Naive thymus-derived CD8-positive, alpha-beta T cell (primary cell): ENCODE measurements around the gene VPS8. TPM values are rescaled to one million over a fixed set of nuclear protein-coding genes. Genes with fewer than 3 reads are reported as not detected.

Experiments used
- ATAC-seq, 2 donors: fragments of 150-1000 bp; cut with Tn5 transposase in 1 of 2; sonication (Bioruptor Pico), chemical (Tn5 transposase) in 1 of 2; 1 replicate in 1 of 2; 2 replicates in 1 of 2; pipeline ENCODE4 v1.10.0; 2021; ENCODE audit warnings: mild to moderate bottlenecking in 2 of 2, moderate library complexity in 2 of 2
- POLR2A ChIA-PET: fragments of 350-600 bp; sonication (Branson Sonifier 250); formaldehyde crosslinking; loops from one replicate; lab custom pipeline; 2021; ENCODE audit warnings: antibody characterized with exemption; lab: Charles Lee
- DNase-seq, 10 donors: peaks; one replicate each; pipeline versions ENCODE4 v3.0.0 to v3.0.0-alpha.2; 2020 to 2022
- H3K27ac Mint-ChIP-seq, 10 donors: one replicate each; pipeline ENCODE4 v1.8.0; 2020 to 2022; ENCODE audit warnings: mild to moderate bottlenecking in 10 of 10, mixed read lengths in 10 of 10, moderate library complexity in 4 of 10, inconsistent platforms in 1 of 10
- H3K27me3 Mint-ChIP-seq, 5 donors: one replicate each; pipeline ENCODE4 v1.8.0; 2021 to 2022; ENCODE audit warnings: mixed read lengths in 5 of 5
- H3K36me3 Mint-ChIP-seq, 3 donors: one replicate each; pipeline ENCODE4 v1.8.0; 2020 to 2022; ENCODE audit warnings: mixed read lengths in 3 of 3, mild to moderate bottlenecking in 2 of 3, inconsistent platforms in 1 of 3
- H3K4me1 Mint-ChIP-seq, 4 donors: one replicate each; pipeline ENCODE4 v1.8.0; 2021 to 2022; ENCODE audit warnings: mixed read lengths in 4 of 4
- H3K4me3 Mint-ChIP-seq, 10 donors: one replicate each; pipeline ENCODE4 v1.8.0; 2020 to 2022; ENCODE audit warnings: mild to moderate bottlenecking in 10 of 10, mixed read lengths in 10 of 10, moderate library complexity in 6 of 10, inconsistent platforms in 1 of 10
- H3K9me3 Mint-ChIP-seq, 9 donors: one replicate each; pipeline ENCODE4 v1.8.0; 2020 to 2022; ENCODE audit warnings: mixed read lengths in 9 of 9, mild to moderate bottlenecking in 3 of 9, inconsistent platforms in 1 of 9, moderate library complexity in 1 of 9
- polyA plus RNA-seq, 3 donors: library from polyadenylated mRNA; unstranded; fragments of 300-500 nt; fragmentation: Illumina TruSeq; gene quantifications; one replicate each; pipeline ENCODE4 v1.2.3, GENCODE V29; 2021
- total RNA-seq, 8 experiments: library from RNA in 2 of 8; stranded (reverse) in 2 of 8; gene quantifications; one replicate each; pipeline ENCODE4 v1.2.3 and lab custom pipeline; 2021 to 2026

Gene VPS8
- total and polyA plus RNA-seq, 5 experiments from 2014 or later: 19.0 to 105 (median 30.8) TPM

- Mint-ChIP-seq H3K36me3 (peaks cover 0 to 38% (median 2%) of the 10 kb centered on the region in 3 donors), H3K27me3 (peaks cover 0 to 2% (median 0%) of the 10 kb centered on the region in 5 donors), H3K27ac (no peak overlapping the region), H3K9me3 (peaks cover 10 to 63% (median 35%) of the 10 kb centered on the region in 9 donors), H3K4me3 (no peak overlapping the region), H3K4me1 (peaks cover 0 to 5% (median 0%) of the 10 kb centered on the region in 4 donors)
- ATAC-seq (no peak), DNase-seq (no peak)
- POLR2A ChIA-PET: no interaction called here
Measured at GRCh38 chr3:185062191-185062590, 250.2 kb downstream of the VPS8 start.

- ATAC-seq: no peak
- Mint-ChIP-seq H3K27me3 (peaks cover 0 to 2% (median 0%) of the 10 kb centered on the region in 5 donors), H3K36me3 (peaks cover 0 to 31% (median 2%) of the 10 kb centered on the region in 3 donors), H3K27ac (no peak overlapping the region), H3K9me3 (peaks cover 10 to 50% (median 23%) of the 10 kb centered on the region in 9 donors), H3K4me3 (no peak overlapping the region), H3K4me1 (peaks cover 0 to 5% (median 0%) of the 10 kb centered on the region in 4 donors)
- POLR2A ChIA-PET: no interaction called here
- DNase-seq: no peak
Measured at GRCh38 chr3:185063431-185063830, 251.5 kb downstream of the VPS8 start.

- ATAC-seq (no peak), DNase-seq (no peak)
- Mint-ChIP-seq H3K36me3 (peaks cover 0 to 17% (median 0%) of the 10 kb centered on the region in 3 donors), H3K27ac (no peak overlapping the region), H3K9me3 (peaks cover 0 to 34% (median 10%) of the 10 kb centered on the region in 9 donors), H3K4me1 (peaks cover 0 to 4% (median 0%) of the 10 kb centered on the region in 4 donors), H3K4me3 (no peak overlapping the region), H3K27me3 (peaks cover 0 to 2% (median 0%) of the 10 kb centered on the region in 5 donors)
- POLR2A ChIA-PET: no interaction called here
Measured at GRCh38 chr3:185065059-185065458, 253.1 kb downstream of the VPS8 start.

- DNase-seq: no peak
- H3K27me3 Mint-ChIP-seq: peaks cover 0 to 2% (median 0%) of the 10 kb centered on the region in 5 donors
- peaks cover 0 to 9% (median 0%) of the 10 kb centered on the region in 3 donors for H3K36me3 Mint-ChIP-seq
- no peaks in the 10 kb centered on the region for H3K4me1 Mint-ChIP-seq
- H3K4me3 Mint-ChIP-seq: no peak overlapping the region
- peaks cover 0 to 24% (median 3%) of the 10 kb centered on the region in 9 donors for H3K9me3 Mint-ChIP-seq
- POLR2A ChIA-PET: no interaction called here
- H3K27ac Mint-ChIP-seq: peak overlapping the region in 1 of 10 donors; percentile 11
- ATAC-seq: no peak
Measured at GRCh38 chr3:185066251-185066650, 254.3 kb downstream of the VPS8 start.

- peaks cover 0 to 5% (median 0%) of the 10 kb centered on the region in 3 donors for H3K36me3 Mint-ChIP-seq
- DNase-seq: no peak
- H3K27ac Mint-ChIP-seq: no peak overlapping the region
- H3K9me3 Mint-ChIP-seq: peaks cover 0 to 17% (median 1%) of the 10 kb centered on the region in 9 donors
- no peak overlapping the region for H3K4me3 Mint-ChIP-seq
- POLR2A ChIA-PET: no interaction called here
- H3K27me3 Mint-ChIP-seq: peaks cover 0 to 2% (median 0%) of the 10 kb centered on the region in 5 donors
- no peak for ATAC-seq
- H3K4me1 Mint-ChIP-seq: no peaks in the 10 kb centered on the region
Measured at GRCh38 chr3:185067173-185067572, 255.2 kb downstream of the VPS8 start.

GRCh38 chr3:185069037-185070030 is 257.4 kb downstream of the VPS8 start:
- peaks cover 0 to 3% (median 0%) of the 10 kb centered on the region in 9 donors for H3K9me3 Mint-ChIP-seq
- H3K4me3 Mint-ChIP-seq: no peak overlapping the region
- no peaks in the 10 kb centered on the region for H3K4me1 Mint-ChIP-seq
- H3K36me3 Mint-ChIP-seq: no peaks in the 10 kb centered on the region
- H3K27me3 Mint-ChIP-seq: peaks cover 0 to 5% (median 1%) of the 10 kb centered on the region in 5 donors
- DNase-seq: no peak
- no peak overlapping the region for H3K27ac Mint-ChIP-seq
- POLR2A ChIA-PET: no interaction called here
- ATAC-seq: no peak

- no peak for DNase-seq
- Mint-ChIP-seq H3K4me1 (no peaks in the 10 kb centered on the region), H3K4me3 (no peak overlapping the region), H3K36me3 (no peaks in the 10 kb centered on the region), H3K27me3 (peaks cover 0 to 11% (median 3%) of the 10 kb centered on the region in 5 donors), H3K27ac (no peak overlapping the region), H3K9me3 (no peaks in the 10 kb centered on the region)
- ATAC-seq: no peak
- POLR2A ChIA-PET: no interaction called here
Measured at GRCh38 chr3:185070491-185071286, 258.7 kb downstream of the VPS8 start.

- Mint-ChIP-seq H3K36me3 (no peaks in the 10 kb centered on the region), H3K9me3 (no peaks in the 10 kb centered on the region)
- no peak for ATAC-seq
Measured at GRCh38 chr3:185071287-185071800, 259.4 kb downstream of the VPS8 start.

GRCh38 chr3:185075547-185075946 is 263.6 kb downstream of the VPS8 start:
- POLR2A ChIA-PET: no interaction called here
- DNase-seq (no peak), ATAC-seq (no peak)
- Mint-ChIP-seq H3K36me3 (no peaks in the 10 kb centered on the region), H3K9me3 (no peaks in the 10 kb centered on the region), H3K4me3 (no peak overlapping the region), H3K27ac (no peak overlapping the region), H3K27me3 (peaks cover 4 to 20% (median 9%) of the 10 kb centered on the region in 5 donors), H3K4me1 (no peaks in the 10 kb centered on the region)

More at GRCh38 chr3:185071287-185071800, 259.4 kb downstream of the VPS8 start:
- no peak for DNase-seq
- Mint-ChIP-seq H3K4me1 (no peaks in the 10 kb centered on the region), H3K4me3 (no peak overlapping the region), H3K27me3 (peaks cover 4 to 11% (median 6%) of the 10 kb centered on the region in 5 donors), H3K27ac (no peak overlapping the region)
- POLR2A ChIA-PET: no interaction called here

- POLR2A ChIA-PET: no interaction called here
- no peaks in the 10 kb centered on the region for H3K36me3 Mint-ChIP-seq
- H3K4me1 Mint-ChIP-seq: no peaks in the 10 kb centered on the region
- DNase-seq: no peak
- no peak overlapping the region for H3K4me3 Mint-ChIP-seq
- no peak for ATAC-seq
- peaks cover 4 to 20% (median 9%) of the 10 kb centered on the region in 5 donors for H3K27me3 Mint-ChIP-seq
- H3K27ac Mint-ChIP-seq: no peak overlapping the region
- no peaks in the 10 kb centered on the region for H3K9me3 Mint-ChIP-seq
Measured at GRCh38 chr3:185076219-185076618, 264.3 kb downstream of the VPS8 start.

- ATAC-seq (no peak), DNase-seq (no peak)
- H3K27ac Mint-ChIP-seq: no peak overlapping the region
- no peaks in the 10 kb centered on the region for H3K4me1 Mint-ChIP-seq
- POLR2A ChIA-PET: no interaction called here
- peaks cover 3 to 16% (median 7%) of the 10 kb centered on the region in 5 donors for H3K27me3 Mint-ChIP-seq
- no peaks in the 10 kb centered on the region for H3K36me3 Mint-ChIP-seq
- H3K9me3 Mint-ChIP-seq: no peaks in the 10 kb centered on the region
- no peak overlapping the region for H3K4me3 Mint-ChIP-seq
Measured at GRCh38 chr3:185079625-185080024, 267.7 kb downstream of the VPS8 start.

GRCh38 chr3:185081521-185081920 is 269.6 kb downstream of the VPS8 start:
- POLR2A ChIA-PET: no interaction called here
- H3K27ac Mint-ChIP-seq: no peak overlapping the region
- peaks cover 0 to 14% (median 2%) of the 10 kb centered on the region in 5 donors for H3K27me3 Mint-ChIP-seq
- no peak for DNase-seq
- H3K36me3 Mint-ChIP-seq: no peaks in the 10 kb centered on the region
- no peaks in the 10 kb centered on the region for H3K9me3 Mint-ChIP-seq
- no peak for ATAC-seq
- H3K4me1 Mint-ChIP-seq: no peaks in the 10 kb centered on the region
- H3K4me3 Mint-ChIP-seq: no peak overlapping the region
